ENCODE measurements around the gene WDR82.

The WDR82 gene, protein sequence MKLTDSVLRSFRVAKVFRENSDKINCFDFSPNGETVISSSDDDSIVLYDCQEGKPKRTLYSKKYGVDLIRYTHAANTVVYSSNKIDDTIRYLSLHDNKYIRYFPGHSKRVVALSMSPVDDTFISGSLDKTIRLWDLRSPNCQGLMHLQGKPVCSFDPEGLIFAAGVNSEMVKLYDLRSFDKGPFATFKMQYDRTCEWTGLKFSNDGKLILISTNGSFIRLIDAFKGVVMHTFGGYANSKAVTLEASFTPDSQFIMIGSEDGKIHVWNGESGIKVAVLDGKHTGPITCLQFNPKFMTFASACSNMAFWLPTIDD

DNA sequence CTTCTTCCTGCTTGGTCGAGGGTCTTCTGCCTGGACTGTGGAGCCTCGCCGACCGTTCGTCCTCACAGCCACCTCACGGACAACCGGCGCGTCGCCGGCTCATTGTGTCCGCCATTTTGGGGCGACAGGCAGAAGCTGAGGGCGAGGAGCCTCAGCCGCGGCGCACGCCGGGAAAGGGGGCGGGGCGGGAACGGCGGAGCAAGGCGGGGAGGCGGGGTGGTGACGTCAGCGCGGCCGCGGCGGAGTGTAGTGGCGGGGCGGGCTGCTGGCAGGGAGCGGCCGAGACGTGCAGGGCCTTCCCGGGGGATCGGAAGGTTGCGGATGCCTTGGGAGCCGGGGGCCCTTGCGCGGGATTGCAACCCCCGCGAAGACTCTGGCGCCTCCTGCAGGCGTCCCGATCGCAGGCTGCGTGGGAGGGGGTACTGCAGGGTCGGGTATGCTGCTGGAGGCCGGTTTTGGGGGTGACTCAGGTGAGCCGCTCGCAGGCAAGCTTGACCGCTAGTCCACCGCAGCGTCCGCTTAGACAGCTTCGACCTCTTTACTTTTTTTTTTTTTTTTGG lies at the start of gene WDR82:
TSS of gene WDR82 (minus strand) at position 140 of the 560 bp plus-strand sequence. CDS start 288 bp downstream, outside the sequence.
- peak; percentile 94 for DNase-seq (ENCODE audit: low spot score)

DNA sequence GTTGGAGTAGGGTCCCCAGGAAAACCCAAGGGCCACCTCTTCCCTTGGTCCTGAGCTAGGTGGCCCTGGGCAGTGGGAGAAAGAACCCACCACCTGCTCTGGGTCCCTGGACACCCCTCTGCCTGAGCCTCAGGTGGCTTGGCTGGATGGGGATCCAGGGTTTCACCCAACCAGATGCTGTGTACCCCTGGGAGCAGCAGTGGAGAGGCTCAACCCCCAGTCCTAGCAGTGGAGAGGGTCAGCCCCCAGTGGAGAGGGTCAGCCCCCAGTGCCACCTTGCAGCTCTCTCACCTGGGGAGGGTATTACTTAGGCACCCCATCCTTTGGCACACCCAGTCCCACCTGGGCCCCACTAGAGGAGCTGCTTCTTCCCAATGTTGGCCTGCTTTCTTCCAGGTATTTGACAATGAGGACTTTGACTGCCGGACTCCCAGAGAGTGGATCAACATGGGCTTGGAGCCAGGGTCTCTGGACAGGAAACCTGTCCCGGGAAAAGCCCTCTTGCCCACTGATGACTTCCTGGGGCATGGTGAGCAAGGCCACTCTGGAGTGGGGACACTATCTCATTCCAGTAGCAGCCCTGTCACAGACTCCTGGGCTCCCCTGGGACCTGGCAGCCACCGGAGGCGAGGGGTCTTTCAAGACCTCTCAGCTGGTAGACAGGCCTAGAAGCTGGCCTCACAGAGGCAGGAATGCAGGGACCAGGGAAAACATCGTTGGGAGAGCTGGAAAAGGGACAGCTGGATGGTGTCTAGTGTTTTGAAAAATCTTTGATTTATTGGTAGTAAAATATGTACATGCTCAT lies 49.2 kb upstream of the WDR82 start:
- no peak for DNase-seq (ENCODE audit: low spot score)

DNA sequence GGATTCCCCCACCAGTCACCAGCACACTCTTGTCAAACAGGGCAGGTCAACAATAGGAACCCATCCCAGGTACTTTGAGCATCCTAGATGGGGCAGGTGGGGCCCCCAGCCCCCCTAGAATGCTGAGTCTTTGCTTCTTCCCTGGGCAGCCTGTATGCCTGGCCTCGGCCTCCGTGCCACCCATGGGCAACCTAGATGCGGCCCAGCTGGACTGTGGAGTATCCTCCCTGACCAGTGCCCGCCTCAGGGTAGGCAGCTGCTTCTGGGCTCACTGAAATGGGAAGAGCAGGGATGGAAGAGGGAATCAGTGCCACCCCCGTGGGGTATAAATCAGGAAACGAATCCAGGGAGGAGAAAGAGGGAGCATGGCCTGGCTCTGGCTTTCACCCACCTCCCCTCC lies 48.5 kb upstream of the WDR82 start:
- no peak for DNase-seq (ENCODE audit: low spot score)

DNA sequence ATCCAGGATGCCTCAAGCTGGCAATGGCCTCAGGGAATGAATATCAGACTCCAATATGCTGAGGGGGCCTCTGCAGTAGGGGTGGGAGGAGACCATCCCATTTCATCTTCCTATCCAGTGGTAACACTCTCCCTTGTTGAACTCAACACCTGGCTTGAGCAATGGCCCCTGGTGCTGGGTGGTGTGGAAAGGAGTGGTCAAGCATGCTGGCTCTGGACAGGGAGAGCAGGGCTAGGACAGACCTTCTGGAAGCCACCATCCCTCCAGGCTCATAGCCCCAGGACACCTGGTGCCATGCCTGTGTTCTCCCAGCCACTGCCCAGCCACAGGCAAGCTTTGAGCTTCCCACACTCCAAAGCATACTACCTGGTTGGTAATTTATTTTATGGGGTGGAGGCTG lies 47.2 kb upstream of the WDR82 start:
- DNase-seq (ENCODE audit: low spot score) = no peak

DNA sequence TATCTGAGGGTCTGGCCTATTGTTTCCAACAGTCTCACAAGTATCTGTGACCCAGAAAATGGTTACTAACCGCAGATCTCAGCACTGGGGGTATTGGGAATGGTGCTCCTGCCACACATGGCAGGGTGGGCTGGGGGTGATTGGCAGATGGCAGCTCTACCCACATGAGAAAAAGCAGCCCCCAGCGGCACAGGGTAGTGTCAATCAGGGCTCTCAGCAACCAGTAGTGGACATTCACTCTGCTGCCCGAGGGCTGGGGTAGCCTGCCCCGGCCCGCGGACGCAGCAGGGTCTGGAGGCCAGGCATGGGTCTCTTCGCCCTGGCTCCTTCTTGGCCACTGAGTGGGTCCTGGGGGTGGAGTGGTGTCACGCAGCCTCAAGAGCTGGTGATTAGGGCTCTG lies 46.2 kb upstream of the WDR82 start:
- DNase-seq (ENCODE audit: low spot score) = no peak

DNA sequence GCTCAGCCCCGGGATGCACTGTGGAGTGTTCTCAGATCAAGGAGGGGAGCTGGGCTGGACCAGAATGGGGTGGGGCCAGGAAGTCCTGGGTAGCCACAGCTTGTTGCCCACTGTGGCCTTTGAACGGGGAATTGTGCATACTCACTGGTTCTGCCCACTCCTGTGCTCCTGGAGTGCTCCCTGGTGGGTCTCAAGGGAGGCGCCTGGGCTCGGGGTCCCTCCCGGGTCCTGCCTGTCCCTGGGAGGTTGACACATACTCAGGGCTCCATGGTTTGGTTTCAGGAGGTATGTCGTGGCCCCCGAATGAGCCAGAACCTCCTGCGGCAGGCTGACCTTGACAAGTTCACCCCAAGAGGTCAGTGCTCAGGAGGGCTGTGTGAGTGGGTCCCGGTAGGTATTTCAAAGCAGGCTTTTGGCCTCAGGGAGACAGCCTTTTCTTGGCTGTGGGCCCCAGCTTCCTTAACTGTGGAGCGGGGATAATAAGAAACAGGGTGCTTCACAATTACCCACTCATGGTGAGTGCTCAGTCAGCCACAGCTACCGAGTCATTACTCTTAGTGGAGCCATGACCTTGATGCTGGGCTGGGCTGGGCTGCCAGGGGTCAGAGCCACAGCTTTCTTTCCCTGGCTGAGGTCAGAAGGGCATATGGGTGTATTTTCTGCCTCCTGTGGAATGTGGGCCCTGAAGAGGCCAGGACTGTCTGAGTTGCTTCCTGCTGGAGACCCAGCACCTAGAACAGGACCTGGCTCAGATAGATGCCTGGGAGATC lies 45.3 kb upstream of the WDR82 start:
- no peak for DNase-seq (ENCODE audit: low spot score)

DNA sequence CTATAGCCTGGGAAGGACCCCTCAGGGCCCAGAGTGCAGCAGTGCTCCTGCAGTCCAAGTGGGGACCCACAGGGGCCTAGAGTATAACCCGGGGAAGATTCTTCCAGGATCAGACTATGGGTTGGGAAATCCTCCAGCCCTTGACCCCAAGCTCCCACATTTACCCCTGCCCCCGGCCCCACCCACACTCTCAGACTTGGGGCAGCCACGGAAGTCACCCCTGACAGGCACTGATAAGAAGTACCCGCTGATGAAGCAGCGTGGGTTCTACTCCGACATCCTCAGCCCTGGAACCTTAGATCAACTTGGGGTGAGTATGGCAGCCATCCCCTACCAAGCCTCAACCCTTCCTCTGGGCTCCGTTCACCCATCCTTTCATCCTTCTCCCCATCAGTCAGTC lies 44.0 kb upstream of the WDR82 start:
- DNase-seq (ENCODE audit: low spot score) = no peak

DNA sequence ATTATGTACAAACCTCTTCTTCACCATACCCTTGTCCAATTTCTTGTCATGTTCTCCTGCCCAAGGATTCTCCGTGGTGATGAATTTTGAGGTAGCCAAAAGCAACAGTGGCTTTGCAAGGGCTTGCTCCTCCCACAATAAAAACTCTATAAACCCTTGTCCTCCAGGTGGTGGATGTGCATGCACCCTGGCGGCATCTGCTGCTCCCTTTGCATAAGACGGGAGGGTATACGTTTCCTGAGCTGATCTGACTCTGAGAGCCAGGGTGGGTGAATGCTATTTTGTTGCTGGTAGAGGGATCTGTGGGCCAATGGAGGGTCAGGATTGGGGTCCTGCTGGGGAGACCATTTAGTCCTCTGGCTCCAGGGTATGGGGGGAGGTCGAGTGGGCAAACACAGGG lies 43.0 kb upstream of the WDR82 start:
- DNase-seq (ENCODE audit: low spot score) = no peak

DNA sequence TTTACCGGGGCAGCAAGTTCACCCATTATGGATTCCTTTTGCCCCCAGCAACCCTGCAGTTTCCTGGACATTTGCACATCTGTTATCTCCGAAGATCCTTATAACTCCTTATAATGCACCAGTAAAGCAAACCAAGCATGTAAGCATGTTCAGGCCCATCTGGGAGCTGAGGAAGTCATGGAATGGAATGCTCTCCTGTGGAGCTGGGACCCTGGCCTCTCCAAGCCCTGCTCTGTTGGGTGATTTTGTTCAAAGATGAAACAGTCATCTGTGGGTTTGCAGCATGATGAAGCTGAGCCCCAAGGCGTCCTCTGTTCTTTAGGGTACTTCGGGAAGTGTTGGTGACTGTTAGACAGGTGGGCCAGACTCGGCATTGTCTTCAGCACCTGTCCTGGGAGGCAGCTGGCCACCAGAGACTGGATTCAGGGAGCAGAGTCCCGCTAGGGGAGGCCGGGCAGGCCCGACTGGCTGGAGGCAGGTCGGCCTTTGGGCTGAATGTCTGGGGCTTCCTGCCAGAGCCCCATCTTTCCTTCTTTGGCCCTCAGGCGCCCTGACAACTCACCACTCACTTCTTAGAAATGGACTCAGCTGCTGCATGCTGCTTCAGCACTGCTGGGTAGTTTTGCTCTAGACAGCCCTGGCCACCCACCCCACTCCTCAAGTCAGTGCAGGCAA lies 41.6 kb upstream of the WDR82 start:
- no peak for DNase-seq (ENCODE audit: low spot score)

DNA sequence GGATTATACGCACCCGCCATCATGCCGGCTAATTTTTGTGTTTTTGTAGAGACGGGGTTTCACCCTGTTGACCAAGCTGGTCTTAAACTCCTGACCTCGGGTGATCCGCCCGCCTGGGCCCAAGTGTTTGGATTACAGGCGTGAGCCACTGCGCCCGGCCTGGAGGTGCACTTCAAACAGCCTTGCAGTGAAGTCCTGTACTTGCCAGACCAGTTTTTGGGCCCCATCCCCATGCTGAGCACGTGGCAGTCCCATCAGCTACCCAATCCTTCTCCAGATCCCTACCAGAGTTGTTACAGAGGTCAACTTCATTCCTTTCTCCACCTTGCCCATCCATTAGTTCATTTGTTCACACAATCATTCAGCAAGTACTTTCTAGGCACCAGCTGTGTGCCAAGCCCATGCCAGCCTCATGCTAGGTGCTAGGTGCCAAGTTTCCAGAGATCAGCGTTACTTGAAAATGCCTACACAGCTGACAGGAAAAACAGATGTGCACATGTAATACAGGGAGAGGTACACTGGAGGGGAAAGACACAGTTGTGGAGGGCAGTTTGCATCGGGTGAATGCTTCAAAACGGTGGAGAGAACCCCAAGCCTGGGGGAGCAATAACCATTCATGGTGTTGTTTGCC lies 39.9 kb upstream of the WDR82 start:
- no peak for DNase-seq (ENCODE audit: low spot score)

DNA sequence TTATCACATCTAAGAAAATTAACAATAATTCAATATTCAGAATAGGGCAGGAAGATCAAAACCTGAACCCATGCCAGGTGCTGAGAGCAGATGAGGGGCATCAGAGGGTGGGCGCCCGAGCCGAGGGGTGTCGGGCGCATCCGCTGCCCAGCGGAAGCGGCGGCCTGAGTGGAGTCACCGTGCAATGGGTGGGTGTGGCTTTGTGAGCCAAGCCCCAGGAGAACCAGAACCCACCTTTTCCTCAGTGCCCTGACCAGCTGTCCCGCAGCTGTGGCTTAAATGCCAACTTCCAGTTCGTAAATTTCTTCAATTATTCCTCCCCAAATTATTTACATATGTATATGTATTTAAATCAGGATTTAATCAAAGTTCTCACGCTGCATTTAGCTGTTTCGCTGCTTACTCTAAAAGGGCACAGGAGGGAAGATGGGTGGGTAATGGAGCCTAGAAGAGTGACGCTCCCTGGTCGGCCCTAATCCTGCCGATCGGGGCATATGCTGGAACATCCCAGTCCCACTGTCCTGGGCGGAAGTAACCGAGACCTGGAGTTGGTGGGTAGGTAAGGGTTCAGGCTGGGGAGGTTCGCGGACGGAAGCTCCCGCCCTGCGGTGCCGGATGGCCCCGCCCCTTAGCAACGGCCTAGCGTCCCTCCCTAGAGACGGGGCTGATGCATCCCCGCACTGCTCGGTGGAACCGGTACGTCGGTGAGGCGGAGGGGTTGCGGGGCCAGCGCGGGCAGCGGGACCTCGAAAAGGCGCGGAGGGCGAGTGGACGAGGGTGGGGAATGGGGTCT lies 39.0 kb upstream of the WDR82 start:
- no peak for DNase-seq (ENCODE audit: low spot score)

DNA sequence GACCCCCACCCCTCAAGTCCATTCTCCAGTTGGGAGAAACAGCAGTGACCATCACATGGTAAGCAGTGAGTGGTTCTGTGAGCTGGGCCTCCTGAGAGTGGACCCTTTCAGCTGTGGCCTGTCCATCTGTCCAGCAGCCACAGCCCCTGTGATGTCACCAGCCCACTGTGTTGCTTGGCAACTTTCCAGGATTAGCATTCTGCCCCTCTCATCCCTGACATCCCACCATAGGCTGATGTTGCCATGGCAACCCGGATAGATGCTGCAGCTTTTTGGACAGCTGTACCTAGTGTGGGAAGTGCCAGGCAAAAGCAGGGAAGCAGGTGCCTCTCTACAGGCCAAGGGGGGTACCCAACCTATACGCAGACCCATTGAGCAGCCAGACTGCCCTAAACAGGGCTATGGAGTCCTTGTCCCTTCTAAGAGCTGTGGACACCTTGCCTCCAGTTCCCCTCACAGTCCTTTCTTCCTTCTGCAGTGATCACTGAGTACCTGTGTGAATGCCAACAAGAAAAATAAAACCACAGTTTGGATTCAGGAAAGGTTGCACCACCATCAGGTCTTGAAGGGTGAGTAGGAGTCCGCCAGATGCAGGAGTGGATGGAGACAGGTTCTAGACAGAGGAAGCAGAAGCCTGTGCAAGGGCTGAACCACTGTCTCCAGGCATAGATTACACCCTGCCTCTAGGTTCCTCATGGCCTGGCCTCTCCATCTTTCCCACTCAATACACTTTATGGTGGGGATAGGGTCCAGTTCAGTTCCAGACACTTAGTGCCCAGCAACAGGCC lies 37.7 kb upstream of the WDR82 start, which contains the start of gene DNAH1:
TSS of gene DNAH1 (plus strand) at position 343 of the 788 bp plus-strand sequence. CDS start 6,124 bp downstream, outside the sequence.
- no peak for DNase-seq (ENCODE audit: low spot score)

DNA sequence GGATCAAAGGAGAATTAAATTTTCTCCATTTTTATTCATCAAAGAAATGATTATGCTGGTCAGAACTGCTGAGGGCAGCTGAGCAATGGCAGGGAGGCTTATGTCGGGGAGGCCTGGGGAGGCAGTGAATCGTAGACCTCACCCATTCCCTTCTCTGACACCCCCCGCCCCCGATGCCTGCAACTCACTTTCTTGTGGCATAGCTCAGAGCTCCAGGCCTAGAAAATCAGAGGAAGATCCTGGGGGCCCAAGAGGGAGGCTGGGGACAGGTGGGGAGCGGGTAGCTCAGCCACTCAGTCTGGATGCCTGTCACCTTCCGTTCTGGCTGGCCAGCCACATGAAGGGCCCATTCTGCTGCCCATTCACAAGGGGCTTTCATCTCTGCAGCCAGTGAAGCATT lies 36.6 kb upstream of the WDR82 start:
- DNase-seq (ENCODE audit: low spot score) = no peak

DNA sequence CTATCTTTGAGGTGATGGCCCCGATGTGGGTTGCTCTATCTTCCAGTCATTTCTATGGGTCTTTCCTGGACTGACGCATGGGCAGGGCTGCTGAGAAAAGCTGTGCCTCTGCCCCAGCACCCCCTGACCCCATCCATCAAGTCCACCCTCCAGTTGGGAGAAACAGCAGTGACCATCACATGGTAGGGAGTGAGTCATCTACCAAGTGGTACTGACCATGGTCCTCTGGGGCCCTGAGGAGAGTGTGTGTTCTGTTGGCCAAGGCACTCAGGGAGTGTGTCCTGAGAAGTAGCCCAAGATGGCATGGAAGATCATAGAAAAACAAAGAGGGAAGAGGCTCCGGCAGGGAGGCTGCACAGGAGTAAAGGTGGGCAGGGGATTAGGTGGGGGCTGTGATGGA lies 36.0 kb upstream of the WDR82 start:
- DNase-seq (ENCODE audit: low spot score) = no peak

DNA sequence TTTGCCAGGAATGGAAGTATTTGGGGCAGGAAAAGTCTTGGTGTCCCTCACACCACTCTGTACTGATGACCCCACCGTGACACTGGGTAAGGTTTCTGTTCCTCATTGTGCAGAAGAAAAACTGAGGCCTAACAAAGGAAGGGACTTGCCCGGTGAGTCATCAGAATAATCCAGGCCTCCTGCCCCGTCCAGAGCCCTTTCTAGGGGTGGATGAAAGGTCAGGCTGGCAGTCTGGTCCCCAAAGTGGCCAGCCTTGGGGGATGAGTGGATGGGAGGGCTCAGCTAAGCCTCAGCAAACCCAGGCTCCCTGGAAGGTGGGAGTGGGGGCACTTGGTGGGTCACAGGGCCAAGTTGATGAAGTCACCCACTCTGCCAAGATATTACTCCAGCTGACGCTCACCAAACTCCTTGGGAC lies 35.3 kb upstream of the WDR82 start:
- DNase-seq (ENCODE audit: low spot score) = no peak

DNA sequence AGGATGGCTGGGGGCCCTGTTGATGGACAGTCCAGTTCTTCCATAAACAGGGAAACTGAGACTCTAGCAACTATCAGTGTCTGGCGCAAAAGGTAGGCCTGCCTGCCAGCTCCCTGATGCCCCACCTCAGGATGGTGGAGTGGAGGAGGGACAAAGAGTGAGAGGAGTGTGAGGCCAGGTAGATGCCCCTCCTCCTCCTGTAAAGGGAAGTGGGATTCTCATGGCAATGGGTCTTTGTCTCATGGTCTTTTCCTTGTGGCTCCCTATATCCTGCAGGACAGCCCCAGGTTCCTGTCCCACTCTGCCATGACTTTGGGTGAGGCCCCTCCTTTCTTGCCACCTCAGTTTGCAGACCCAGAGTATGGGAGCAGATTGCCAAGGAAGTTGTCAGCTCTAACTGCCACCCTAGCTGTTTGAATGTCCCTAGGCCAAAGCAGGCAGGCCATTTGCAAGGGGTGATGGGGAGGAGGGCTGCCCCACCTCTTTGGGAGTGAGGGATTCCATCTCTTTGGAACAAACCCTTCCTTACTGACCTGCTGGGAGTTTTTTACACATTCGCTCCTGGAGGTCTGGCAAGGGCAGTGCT lies 34.8 kb upstream of the WDR82 start:
- no peak for DNase-seq (ENCODE audit: low spot score)

DNA sequence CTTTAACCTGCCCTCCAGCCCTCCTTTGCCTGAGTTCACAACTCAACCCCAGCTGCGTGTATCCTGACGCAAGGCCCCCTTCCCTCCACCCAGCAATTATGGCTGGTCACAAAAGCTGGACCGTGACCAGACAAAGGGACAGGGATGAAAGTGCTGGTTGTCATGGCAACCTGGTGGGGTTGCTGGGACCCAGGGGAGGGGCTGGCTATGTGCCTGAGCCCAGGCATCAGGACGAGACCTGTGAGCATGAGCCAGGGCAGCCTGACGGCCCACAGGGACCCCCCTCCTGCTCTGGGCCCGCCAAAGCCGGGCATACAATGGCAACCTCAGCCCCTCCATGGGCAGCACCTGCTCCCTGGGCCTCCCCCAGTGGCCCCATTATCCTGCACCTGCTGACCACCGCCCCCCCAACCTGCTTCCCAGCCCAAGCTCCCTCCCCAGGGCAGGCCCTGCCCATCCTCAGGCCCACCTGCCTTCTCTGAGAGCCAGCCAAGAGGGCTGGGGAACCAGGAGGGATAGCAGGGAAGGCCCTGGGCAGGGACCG lies 33.2 kb upstream of the WDR82 start:
- no peak for DNase-seq (ENCODE audit: low spot score)

DNA sequence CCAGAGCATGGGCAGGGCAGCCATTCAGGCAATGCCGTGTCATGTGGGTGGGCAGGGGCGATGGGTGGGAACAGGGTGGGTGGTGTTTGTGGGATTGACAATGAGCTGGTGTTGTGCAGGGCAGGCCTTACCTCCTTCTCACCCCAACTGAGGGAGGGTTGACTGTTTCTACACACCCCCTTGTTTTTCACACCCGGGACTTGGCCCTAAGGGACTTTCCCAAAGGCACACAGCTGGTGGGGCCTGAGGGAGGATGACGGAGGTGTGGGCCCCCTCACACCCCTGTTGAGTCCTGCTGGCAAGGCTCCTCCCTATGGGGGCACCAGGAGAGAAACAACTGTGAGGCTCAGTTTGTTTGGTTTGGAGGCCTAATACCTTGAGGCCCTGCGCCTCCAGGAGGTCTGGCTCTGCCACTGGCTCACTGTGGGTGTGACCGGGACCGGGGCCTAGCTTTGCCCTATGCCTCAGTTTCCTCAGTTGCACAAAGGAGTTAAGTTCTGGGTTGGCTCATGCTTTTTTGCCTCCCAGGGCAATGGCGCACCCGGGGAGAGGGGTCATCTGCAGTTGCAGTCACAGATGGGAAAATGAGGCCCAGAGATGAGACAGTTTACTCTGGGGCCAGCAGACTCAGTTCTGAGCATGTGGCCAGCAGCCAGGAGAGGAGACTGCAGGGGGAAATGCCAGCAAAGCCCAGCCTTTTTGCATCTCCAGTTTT lies 32.6 kb upstream of the WDR82 start:
- DNase-seq (ENCODE audit: low spot score) = no peak
